Measurements from ENCODE around the gene SLC17A4.

- TF ChIP-seq POLR2A (IDR thresholded peaks at IDR 0.05) (no peak), CTCF (IDR thresholded peaks at IDR 0.05) (no peak)
Measured at GRCh38 chr6:25793970-25794369, 39.4 kb downstream of the SLC17A4 start.

All from esophagus squamous epithelium (tissue), 4 donors.